NCI-H2227 (cell line): Measurements from ENCODE around the gene SORBS1.

Experiments
- DNase-seq: peaks from one replicate; lab custom pipeline; 2025; ENCODE audit not compliant: unreplicated experiment; lab: John Stamatoyannopoulos, UW

The SORBS1 gene

GRCh38 chr10:95566136-95566535 lies 5.0 kb upstream of the SORBS1 start:
- DNase-seq = no peak

GRCh38 chr10:95565336-95565735 lies 4.2 kb upstream of the SORBS1 start:
- DNase-seq = no peak

- DNase-seq = no peak
Measured at GRCh38 chr10:95564291-95564690, 3.1 kb upstream of the SORBS1 start.

GRCh38 chr10:95562341-95562965 lies 1.3 kb upstream of the SORBS1 start:
- no peak for DNase-seq

- DNase-seq = no peak
Measured at GRCh38 chr10:95561864-95562177, 650 bp upstream of the SORBS1 start.

- DNase-seq = peak; percentile 34
Measured at GRCh38 chr10:95560278-95561176, 644 bp downstream of the SORBS1 start.

- DNase-seq = peak; percentile 34
Measured at GRCh38 chr10:95559896-95560277, 1.3 kb downstream of the SORBS1 start.

- peak; percentile 47 for DNase-seq
Measured at GRCh38 chr10:95559471-95559870, 1.7 kb downstream of the SORBS1 start.

- no peak for DNase-seq
Measured at GRCh38 chr10:95558593-95559320, 2.4 kb downstream of the SORBS1 start.

- DNase-seq = no peak
Measured at GRCh38 chr10:95556994-95557767, 4.0 kb downstream of the SORBS1 start.

- DNase-seq = no peak
Measured at GRCh38 chr10:95553674-95554073, 7.5 kb downstream of the SORBS1 start.

- DNase-seq = no peak
Measured at GRCh38 chr10:95552679-95553342, 8.4 kb downstream of the SORBS1 start.

GRCh38 chr10:95550073-95550672 lies 11.0 kb downstream of the SORBS1 start:
- DNase-seq = no peak

GRCh38 chr10:95547791-95548435 lies 13.3 kb downstream of the SORBS1 start:
- no peak for DNase-seq

GRCh38 chr10:95547197-95547596 lies 14.0 kb downstream of the SORBS1 start:
- DNase-seq = no peak

GRCh38 chr10:95545981-95546380 lies 15.2 kb downstream of the SORBS1 start:
- no peak for DNase-seq

GRCh38 chr10:95544783-95545500 lies 16.2 kb downstream of the SORBS1 start:
- no peak for DNase-seq

GRCh38 chr10:95543459-95543858 lies 17.7 kb downstream of the SORBS1 start:
- DNase-seq = no peak

GRCh38 chr10:95542761-95543160 lies 18.4 kb downstream of the SORBS1 start:
- no peak for DNase-seq
